OCI-LY7 (cell line): ENCODE measurements around the gene RPL37.

Experiments used
- CTCF ChIP-seq: fragments of 200-600 bp; sonication (generic); conservative IDR thresholded peaks from 2 replicates; pipeline ENCODE4 v1.5.1; 2014; ENCODE audit warnings: mild to moderate bottlenecking, antibody characterized with exemption, low read length, moderate library complexity, mixed read lengths
- EZH2phosphoT487 ChIP-seq: fragments of 200-600 bp; sonication (generic); IDR thresholded peaks from 2 replicates; pipeline ENCODE4 v1.6.1; 2018; ENCODE audit warnings: low read depth, borderline replicate concordance, mild to moderate bottlenecking, mixed run types, antibody characterized with exemption, low read length, moderate library complexity, mixed read lengths

DNA sequence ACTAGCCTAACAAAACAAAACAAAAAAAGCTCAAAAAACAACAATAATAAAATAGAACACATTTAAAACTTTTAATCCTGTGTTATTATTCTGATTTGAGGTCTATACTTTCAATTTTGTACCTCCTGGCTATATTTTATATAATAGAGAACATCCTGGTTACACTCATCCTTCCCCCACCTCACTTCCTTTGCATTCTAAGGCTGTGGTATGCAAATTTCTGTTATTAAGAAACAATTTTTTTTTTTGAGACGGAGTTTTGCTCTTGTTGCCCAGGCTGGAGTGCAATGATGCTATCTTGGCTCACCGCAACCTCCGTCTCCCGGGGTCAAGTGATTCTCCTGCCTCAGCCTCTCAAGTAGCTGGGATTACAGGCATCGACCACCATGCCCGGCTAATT is 3.1 kb upstream of the RPL37 start:
- no peak for TF ChIP-seq CTCF
- no peak for TF ChIP-seq EZH2phosphoT487
